HG02973 (cell line): Measurements from ENCODE around the gene IPO7.

ENCODE experiments used
- ATAC-seq: cut with Tn5 transposase; IDR thresholded peaks from one replicate; pipeline ENCODE4 v1.9.1; 2021; ENCODE audit warnings: moderate library complexity; ENCODE audit not compliant: unreplicated experiment

IPO7 gene

GRCh38 chr11:9489080-9489765, 104.8 kb downstream of the IPO7 start:
- no peak for ATAC-seq

GRCh38 chr11:9490376-9490775, 105.9 kb downstream of the IPO7 start:
- no peak for ATAC-seq

GRCh38 chr11:9493492-9493891, 109.0 kb downstream of the IPO7 start:
- ATAC-seq: no peak

- ATAC-seq: no peak
Observed at GRCh38 chr11:9494316-9494715, 109.9 kb downstream of the IPO7 start.

GRCh38 chr11:9495803-9496514, 111.5 kb downstream of the IPO7 start:
- ATAC-seq: no peak
